SK-N-SH (cell line): ENCODE data around the gene KCNG4. TPM values are rescaled to one million over a fixed set of nuclear protein-coding genes. Genes with fewer than 3 reads are reported as not detected.

Source experiments
- CTCF ChIA-PET: fragments of 300-600, 350-600 bp; formaldehyde crosslinking; extraction: SDS; loops from one replicate; lab custom pipeline; 2021; lab: Yijun Ruan, JAX
- POLR2A ChIA-PET: fragments of 350-600 bp; sonication (Branson Sonifier 250); formaldehyde crosslinking; extraction: SDS; loops from one replicate; lab custom pipeline; 2020; ENCODE audit warnings: antibody characterized with exemption, inconsistent platforms; lab: Yijun Ruan, JAX
- DNase-seq: peaks from one replicate; pipeline ENCODE4 v3.0.0; 2012
- H2AFZ ChIP-seq: fragments of 200-600 bp; sonication (generic); 2 replicates; pipeline ENCODE4 v1.8.1; 2016; ENCODE audit warnings: antibody characterized with exemption, mild to moderate bottlenecking, low read depth
- H3F3A ChIP-seq: fragments of 200-600 bp; sonication (generic); replicated peaks from 2 replicates; pipeline ENCODE3; 2016; ENCODE audit warnings: antibody characterized with exemption, mild to moderate bottlenecking; ENCODE audit not compliant: insufficient read depth
- H3K27ac ChIP-seq, 2 experiments: fragments of 200-500 bp in 1 of 2; fragments of 200-600 bp in 1 of 2; sonication (Bioruptor generic) in 1 of 2; sonication (generic), shearing (Covaris generic) in 1 of 2; 2 replicates each; pipeline versions ENCODE4 v1.5.1 to v1.6.1; 2014 to 2016; ENCODE audit warnings: low read depth in 2 of 2, inconsistent platforms in 1 of 2, low read length in 1 of 2, mild to moderate bottlenecking in 1 of 2, mixed read lengths in 1 of 2
- H3K27me3 ChIP-seq: fragments of 200-600 bp; sonication (generic), shearing (Covaris generic); 2 replicates; pipeline ENCODE4 v1.6.1; 2016; ENCODE audit warnings: mixed run types; ENCODE audit not compliant: insufficient read depth
- H3K36me3 ChIP-seq, 2 experiments: fragments of 200-500 bp in 1 of 2; fragments of 200-600 bp in 1 of 2; sonication (Bioruptor generic) in 1 of 2; sonication (generic) in 1 of 2; replicated peaks in 1 of 2; 2 replicates each; pipeline versions ENCODE3 to v1.5.1; 2014 to 2016; ENCODE audit warnings: low read length in 1 of 2, mild to moderate bottlenecking in 1 of 2; ENCODE audit not compliant: insufficient read depth in 2 of 2, control insufficient read depth in 1 of 2
- H3K4me1 ChIP-seq, 2 experiments: fragments of 200-500 bp in 1 of 2; fragments of 200-600 bp in 1 of 2; sonication (Bioruptor generic) in 1 of 2; sonication (generic), shearing (Covaris generic) in 1 of 2; 2 replicates each; pipeline versions ENCODE4 v1.5.1 to v1.6.1; 2014 to 2016; ENCODE audit warnings: low read depth in 1 of 2, low read length in 1 of 2, mixed run types in 1 of 2; ENCODE audit not compliant: insufficient read depth in 2 of 2, control insufficient read depth in 1 of 2
- H3K4me2 ChIP-seq: fragments of 200-600 bp; sonication (generic), shearing (Covaris generic); 2 replicates; pipeline ENCODE4 v1.6.1; 2017; ENCODE audit warnings: mixed run types
- H3K4me3 ChIP-seq, 2 experiments: fragments of 200-500 bp in 1 of 2; fragments of 200-600 bp in 1 of 2; sonication (Bioruptor generic) in 1 of 2; sonication (generic), shearing (Covaris generic) in 1 of 2; 2 replicates each; pipeline versions ENCODE4 v1.5.1 to v1.8.1; 2014 to 2016; ENCODE audit warnings: low read depth in 2 of 2, inconsistent platforms in 1 of 2, low read length in 1 of 2, mild to moderate bottlenecking in 1 of 2, mixed read lengths in 1 of 2, moderate library complexity in 1 of 2
- H3K79me2 ChIP-seq: fragments of 200-600 bp; sonication (generic); 2 replicates; pipeline ENCODE4 v1.8.1; 2017; ENCODE audit warnings: mild to moderate bottlenecking; ENCODE audit not compliant: insufficient read depth
- H3K9ac ChIP-seq: fragments of 200-600 bp; sonication (generic); 2 replicates; pipeline ENCODE4 v1.6.1; 2017; ENCODE audit warnings: mixed run types
- H3K9me2 ChIP-seq: fragments of 200-600 bp; sonication (generic); 2 replicates; pipeline ENCODE4 v1.6.1; 2017; ENCODE audit warnings: mixed run types
- H3K9me3 ChIP-seq: fragments of 200-600 bp; sonication (generic); 2 replicates; pipeline ENCODE4 v1.6.1; 2017; ENCODE audit warnings: mixed run types, mild to moderate bottlenecking, moderate library complexity
- H4K20me1 ChIP-seq: fragments of 200-600 bp; sonication (generic); 2 replicates; pipeline ENCODE4 v1.6.1; 2017; ENCODE audit warnings: mild to moderate bottlenecking, mixed run types; ENCODE audit not compliant: insufficient read depth
- CHD2 ChIP-seq: fragments of 150-350 bp; IDR thresholded peaks from 2 replicates; pipeline ENCODE4 v1.6.1; 2018; ENCODE audit warnings: low read length; ENCODE audit not compliant: partially characterized antibody
- CTCF ChIP-seq: fragments of 200-600 bp; sonication (generic); IDR thresholded peaks from 2 replicates; pipeline ENCODE4 v1.6.1; 2017; ENCODE audit warnings: antibody characterized with exemption, mild to moderate bottlenecking, moderate library complexity
- EP300 ChIP-seq, 2 experiments: IDR thresholded peaks; 2 replicates each; pipeline versions ENCODE4 v1.4.0 to v1.6.1; 2012; ENCODE audit warnings: borderline replicate concordance in 1 of 2, low read depth in 1 of 2, low read length in 1 of 2
- FOXJ3 ChIP-seq: sonication (generic); formaldehyde crosslinking; IDR thresholded peaks from 2 replicates; pipeline ENCODE4 v1.5.1; 2020; ENCODE audit warnings: mild to moderate bottlenecking, missing genetic modification reagents
- GATA2 ChIP-seq: sonication (generic); formaldehyde crosslinking; IDR thresholded peaks from 2 replicates; pipeline ENCODE4 v1.5.0; 2020; ENCODE audit warnings: mild to moderate bottlenecking, missing genetic modification reagents
- MXI1 ChIP-seq: IDR thresholded peaks from 2 replicates; pipeline ENCODE4 v1.6.1; 2012; ENCODE audit warnings: mild to moderate bottlenecking, low read depth, low read length, improper control_type of control experiment
- NFIC ChIP-seq: IDR thresholded peaks from 2 replicates; pipeline ENCODE4 v1.4.0; 2012; ENCODE audit warnings: borderline replicate concordance
- PBX3 ChIP-seq: IDR thresholded peaks from 2 replicates; pipeline ENCODE4; 2012
- RCOR1 ChIP-seq: fragments of 150-350 bp; IDR thresholded peaks from 2 replicates; pipeline ENCODE4 v1.6.1; 2017; ENCODE audit warnings: antibody characterized with exemption, low read length
- RFX5 ChIP-seq: IDR thresholded peaks from 2 replicates; pipeline ENCODE4 v1.6.1; 2012; ENCODE audit warnings: mild to moderate bottlenecking, improper control_type of control experiment, low read length
- TAF1 ChIP-seq: IDR thresholded peaks from 2 replicates; pipeline ENCODE4 v1.6.1; 2012; ENCODE audit warnings: low read depth, mild to moderate bottlenecking, low read length, moderate library complexity, borderline replicate concordance
- TCF12 ChIP-seq: IDR thresholded peaks from 2 replicates; pipeline ENCODE4 v1.4.0; 2012
- TEAD4 ChIP-seq: IDR thresholded peaks from 2 replicates; pipeline ENCODE4 v1.4.0; 2012; ENCODE audit warnings: mild to moderate bottlenecking, borderline replicate concordance; ENCODE audit not compliant: insufficient read depth
- USF1 ChIP-seq: IDR thresholded peaks from 2 replicates; pipeline ENCODE4 v1.4.0; 2012; ENCODE audit warnings: low read depth, borderline replicate concordance
- WGBS: methylation state at CpG from one replicate; pipeline ENCODE4 v1.1.6; 2017; ENCODE audit warnings: low lambda C conversion rate; 5-methylcytosine and 5-hydroxymethylcytosine counted together
- polyA plus RNA-seq, 3 experiments: library from polyadenylated mRNA; depleted of rRNA; stranded (reverse); fragments of >200 nt; gene quantifications; 2 replicates each; pipeline ENCODE4 v1.2.3, GENCODE V29; 2012

KCNG4 gene
- polyA plus RNA-seq, 1 of the 3 experiments (the other 2 are of a cell fraction), result not detected

- CTCF ChIA-PET, result interaction anchor here (1.0 to 1.4 kb wide), 3 partner anchors 11 to 53 kb away, joined by 3 read pairs; no protein-coding TSS in a partner anchor
Measured at GRCh38 chr16:84224554-84224953, 15.3 kb downstream of the KCNG4 start.

GRCh38 chr16:84223456-84223855 lies 16.4 kb downstream of the KCNG4 start:
- H3K79me2 ChIP-seq, result no peaks in the 10 kb centered on the region
- TF ChIP-seq EP300 (IDR thresholded peaks at IDR 0.05; ENCODE audit: borderline replicate concordance in 1 of 2, low read depth in 1 of 2, low read length in 1 of 2), result no peak
- TF ChIP-seq RCOR1, result no peak
- TF ChIP-seq USF1, result no peak
- TF ChIP-seq NFIC, result no peak
- no peak for TF ChIP-seq GATA2 (CRISPR knock-in tag)
- no peak for TF ChIP-seq MXI1
- no peak for TF ChIP-seq CTCF
- TF ChIP-seq CHD2, result no peak
- TF ChIP-seq TAF1, result no peak
- H3K36me3 ChIP-seq, result no peaks in the 10 kb centered on the region
- H3F3A ChIP-seq, result no peaks in the 10 kb centered on the region
- H3K9ac ChIP-seq, result no peak overlapping the region
- no peaks in the 10 kb centered on the region for H3K9me2 ChIP-seq
- no peak overlapping the region for H3K27ac ChIP-seq
- no peaks in the 10 kb centered on the region for H3K9me3 ChIP-seq
- CTCF ChIA-PET, result interaction anchor here (0.9 to 1.4 kb wide), 2 partner anchors 37 to 54 kb away, joined by 3 to 4 read pairs; partner anchors contain the start of gene TAF1C
- DNase-seq, result no peak
- no peak overlapping the region for H3K4me2 ChIP-seq
- POLR2A ChIA-PET, result no interaction called here
- H3K27me3 ChIP-seq, result no peaks in the 10 kb centered on the region
- H3K4me1 ChIP-seq, result peaks cover 10 to 21% of the 10 kb centered on the region in 2 experiments; a peak in 2 of 4 replicates
- WGBS, result 64% methylated on average over 4 of the region's 4 CpGs
- H4K20me1 ChIP-seq, result no peaks in the 10 kb centered on the region
- no peak overlapping the region for H2AFZ ChIP-seq
- H3K4me3 ChIP-seq, result no peak overlapping the region

More at GRCh38 chr16:84224554-84224953, 15.3 kb downstream of the KCNG4 start:
- H3K36me3 ChIP-seq, result no peaks in the 10 kb centered on the region
- 85% methylated on average over 2 of the region's 3 CpGs for WGBS
- no peaks in the 10 kb centered on the region for H3K27me3 ChIP-seq
- H3K9ac ChIP-seq, result no peak overlapping the region
- H4K20me1 ChIP-seq, result no peaks in the 10 kb centered on the region
- POLR2A ChIA-PET, result no interaction called here
- no peak overlapping the region for H2AFZ ChIP-seq
- H3K27ac ChIP-seq, result no peak overlapping the region
- H3K4me2 ChIP-seq, result no peak overlapping the region
- H3K9me2 ChIP-seq, result no peaks in the 10 kb centered on the region
- H3K4me1 ChIP-seq, result peaks cover 5 to 21% of the 10 kb centered on the region in 2 experiments; a peak in 2 of 4 replicates
- H3K79me2 ChIP-seq, result no peaks in the 10 kb centered on the region
- TF ChIP-seq RFX5 (no peak), FOXJ3 (no peak), CTCF (no peak), TEAD4 (no peak), PBX3 (no peak), TCF12 (no peak)
- H3K9me3 ChIP-seq, result no peaks in the 10 kb centered on the region
- no peak overlapping the region for H3K4me3 ChIP-seq
- H3F3A ChIP-seq, result peaks cover 3% of the 10 kb centered on the region
- DNase-seq, result no peak
